ENCODE measurements around the gene MAGEA8. TPM values are rescaled to one million over a fixed set of nuclear protein-coding genes. Genes with fewer than 3 reads are reported as not detected.
"Not testable (repeated sequence)": the region's sequence is repeated elsewhere in the genome, so short reads cannot be mapped to it uniquely, and the experiment has no call there.

Gene MAGEA8
- polyA plus RNA-seq, 5 donors = 0.12 to 0.45 (median 0.26) TPM

GRCh38 chrX:149903889-149904748, 23.1 kb downstream of the MAGEA8 start:
- no peak for DNase-seq

- DNase-seq = no peak
Observed at GRCh38 chrX:149908308-149908707, 27.3 kb downstream of the MAGEA8 start.

- no peak for DNase-seq
Observed at GRCh38 chrX:149908727-149909126, 27.7 kb downstream of the MAGEA8 start.

- DNase-seq = no peak
Observed at GRCh38 chrX:149909324-149910177, 28.6 kb downstream of the MAGEA8 start.

- no peak for DNase-seq
Observed at GRCh38 chrX:149910178-149910695, 29.3 kb downstream of the MAGEA8 start.

- no peak for DNase-seq
Observed at GRCh38 chrX:149916745-149917392, 35.9 kb downstream of the MAGEA8 start.

- not testable (repeated sequence) for DNase-seq
Observed at GRCh38 chrX:149923836-149924235, 42.9 kb downstream of the MAGEA8 start.

- not testable (repeated sequence) for DNase-seq
Observed at GRCh38 chrX:149924434-149924833, 43.5 kb downstream of the MAGEA8 start.

GRCh38 chrX:149927245-149927963, 46.4 kb downstream of the MAGEA8 start:
- DNase-seq = not testable (repeated sequence)

- not testable (repeated sequence) for DNase-seq
Observed at GRCh38 chrX:149927964-149928258, 46.9 kb downstream of the MAGEA8 start.

- not testable (repeated sequence) for DNase-seq
Observed at GRCh38 chrX:149928635-149929034, 47.7 kb downstream of the MAGEA8 start.

- DNase-seq = not testable (repeated sequence)
Observed at GRCh38 chrX:149929400-149929799, 48.4 kb downstream of the MAGEA8 start, which contains the start of gene HSFX4. Gene HSFX4, plus strand, starts transcription at chrX:149929573. Its CDS starts 72 bp downstream, at chrX:149929645.

GRCh38 chrX:149931355-149931754, 50.4 kb downstream of the MAGEA8 start:
- DNase-seq = not testable (repeated sequence)

GRCh38 chrX:149932150-149932549, 51.2 kb downstream of the MAGEA8 start:
- DNase-seq = not testable (repeated sequence)

GRCh38 chrX:149932970-149933369, 52.0 kb downstream of the MAGEA8 start:
- not testable (repeated sequence) for DNase-seq

- DNase-seq = not testable (repeated sequence)
Observed at GRCh38 chrX:149933547-149933946, 52.6 kb downstream of the MAGEA8 start.

Other genes starting within 250 kb of the MAGEA8 start
- gene TMEM185A, start 249.4 kb upstream of the MAGEA8 start, polyA plus RNA-seq (ENCODE audit: insufficient read depth in 1 of 5, insufficient read length in 5 of 5, low replicate concordance in 1 of 5) = 10 to 100 TPM; 31.9 to 48.3 (median 39.9) TPM
- not detected for gene MAGEA11, start 169.1 kb upstream of the MAGEA8 start, polyA plus RNA-seq (ENCODE audit: insufficient read depth in 1 of 5, insufficient read length in 5 of 5, low replicate concordance in 1 of 5)
- gene HSFX1, start 107.1 kb upstream of the MAGEA8 start, polyA plus RNA-seq (ENCODE audit: insufficient read depth in 1 of 5, insufficient read length in 5 of 5, low replicate concordance in 1 of 5) = 1 to 10 TPM; 1.4 to 3.6 (median 2.5) TPM
- not detected for gene MAGEA9, start 99.3 kb upstream of the MAGEA8 start, polyA plus RNA-seq (ENCODE audit: insufficient read depth in 1 of 5, insufficient read length in 5 of 5, low replicate concordance in 1 of 5)
- gene HSFX4, start 48.4 kb downstream of the MAGEA8 start, polyA plus RNA-seq (ENCODE audit: insufficient read depth in 1 of 5, insufficient read length in 5 of 5, low replicate concordance in 1 of 5) = under 1 TPM in 4 of 5 donors, not detected in 1; 0.22 to 0.40 (median 0.37) TPM
- 10 to 100 TPM; 24.3 to 30.2 (median 27.1) TPM for gene EOLA2, start 57.3 kb downstream of the MAGEA8 start, polyA plus RNA-seq (ENCODE audit: insufficient read depth in 1 of 5, insufficient read length in 5 of 5, low replicate concordance in 1 of 5)

Data from right lung (tissue), 5 donors.